Neuron (in vitro differentiated cells): ENCODE measurements around the gene MYH15.

Experiments
- H2AFZ ChIP-seq: one replicate; pipeline ENCODE4 v1.6.1; 2013; ENCODE audit warnings: low read depth, mild to moderate bottlenecking, inconsistent platforms, low read length, moderate library complexity
- H3K27me3 ChIP-seq: one replicate; pipeline ENCODE4 v1.6.1; 2013; ENCODE audit warnings: low read length; ENCODE audit not compliant: insufficient read depth
- H3K36me3 ChIP-seq: one replicate; pipeline ENCODE4 v1.6.1; 2013; ENCODE audit warnings: low read length; ENCODE audit not compliant: insufficient read depth
- H3K4me1 ChIP-seq: one replicate; pipeline ENCODE4 v1.6.1; 2013; ENCODE audit warnings: low read length; ENCODE audit not compliant: insufficient read depth
- H3K4me3 ChIP-seq: 2 replicates; pipeline ENCODE4 v1.5.1; 2013; ENCODE audit warnings: mild to moderate bottlenecking, low read length, moderate library complexity
- H3K9me3 ChIP-seq: one replicate; pipeline ENCODE4 v1.6.1; 2013; ENCODE audit warnings: low read length

Gene MYH15

DNA sequence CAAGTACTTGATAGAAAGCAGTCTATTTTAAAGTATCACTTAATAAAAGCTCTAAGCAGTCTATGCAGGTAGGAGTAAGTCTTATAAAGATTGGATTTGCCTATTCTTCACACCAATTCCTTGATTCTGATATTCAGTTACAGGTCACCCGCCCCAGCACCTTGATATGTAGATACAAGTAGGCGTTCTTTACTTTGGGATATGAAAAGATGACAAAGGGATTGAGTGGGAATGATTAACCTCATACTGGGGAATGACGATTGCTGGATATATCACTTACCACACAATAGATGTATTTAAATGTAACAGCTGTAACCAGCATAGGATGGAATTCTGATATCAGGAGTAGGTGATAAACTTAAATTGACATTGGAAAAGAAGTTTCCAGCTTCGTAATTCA is 166.9 kb downstream of the MYH15 start:
- H3K9me3 ChIP-seq, result no peaks in the 10 kb centered on the region
- no peak overlapping the region for H2AFZ ChIP-seq
- H3K4me3 ChIP-seq, result no peak overlapping the region
- no peaks in the 10 kb centered on the region for H3K27me3 ChIP-seq
- H3K4me1 ChIP-seq, result peaks cover 18% of the 10 kb centered on the region
- H3K36me3 ChIP-seq, result no peaks in the 10 kb centered on the region

DNA sequence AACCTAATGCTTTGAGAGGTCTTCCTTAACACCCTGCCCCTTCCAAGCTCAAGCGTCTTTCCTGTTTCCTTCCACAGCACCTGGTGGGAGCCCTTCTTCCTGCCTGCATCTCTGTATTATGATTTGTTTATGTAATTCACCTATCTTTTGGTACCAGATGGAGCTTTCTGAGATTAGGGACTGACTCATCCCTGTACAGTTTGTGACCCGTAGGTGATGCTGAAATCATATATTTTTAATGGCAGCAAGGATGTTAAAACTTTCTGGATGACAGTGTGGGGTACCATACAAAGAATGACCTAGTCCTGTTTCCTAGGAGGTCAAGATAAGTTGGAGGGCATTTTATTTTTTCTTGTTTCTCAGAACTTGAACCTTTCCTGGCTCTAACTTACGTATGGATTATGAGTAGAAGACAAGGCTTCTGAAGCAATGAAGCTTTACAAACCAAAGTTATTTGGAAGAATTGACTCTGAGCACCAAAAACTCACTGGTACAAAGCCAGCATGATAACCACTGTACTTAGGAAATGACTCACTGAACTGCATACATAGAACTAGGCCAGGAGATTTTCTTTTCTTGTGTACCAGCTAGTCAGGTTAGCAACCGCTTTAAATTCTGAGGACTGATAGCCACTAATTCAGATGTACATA is 167.4 kb downstream of the MYH15 start:
- no peaks in the 10 kb centered on the region for H3K27me3 ChIP-seq
- H3K4me3 ChIP-seq, result no peak overlapping the region
- no peaks in the 10 kb centered on the region for H3K9me3 ChIP-seq
- H2AFZ ChIP-seq, result no peak overlapping the region
- no peaks in the 10 kb centered on the region for H3K36me3 ChIP-seq
- peaks cover 18% of the 10 kb centered on the region for H3K4me1 ChIP-seq

DNA sequence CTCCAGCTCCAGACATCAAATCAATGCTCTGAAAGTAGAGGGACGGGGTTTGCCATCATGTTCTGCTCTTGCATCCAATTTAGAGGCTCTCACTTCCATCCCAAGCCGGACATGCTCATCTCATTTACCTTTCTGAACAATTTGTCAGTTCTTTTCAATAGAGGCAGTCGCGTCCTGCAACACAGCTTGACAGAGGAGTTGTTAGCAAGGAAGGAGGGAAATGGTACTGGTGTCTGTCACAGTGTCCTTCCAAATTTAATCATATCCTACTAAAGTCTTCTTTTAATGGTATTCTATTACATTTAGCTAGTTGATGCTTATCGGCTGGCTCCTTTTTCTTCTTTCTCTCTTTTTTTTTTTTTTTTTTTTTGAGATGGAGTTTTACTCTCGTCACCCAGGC is 168.5 kb downstream of the MYH15 start:
- Histone ChIP-seq H2AFZ (no peak overlapping the region), H3K4me3 (no peak overlapping the region), H3K9me3 (no peaks in the 10 kb centered on the region), H3K27me3 (no peaks in the 10 kb centered on the region), H3K4me1 (peaks cover 16% of the 10 kb centered on the region), H3K36me3 (no peaks in the 10 kb centered on the region)

DNA sequence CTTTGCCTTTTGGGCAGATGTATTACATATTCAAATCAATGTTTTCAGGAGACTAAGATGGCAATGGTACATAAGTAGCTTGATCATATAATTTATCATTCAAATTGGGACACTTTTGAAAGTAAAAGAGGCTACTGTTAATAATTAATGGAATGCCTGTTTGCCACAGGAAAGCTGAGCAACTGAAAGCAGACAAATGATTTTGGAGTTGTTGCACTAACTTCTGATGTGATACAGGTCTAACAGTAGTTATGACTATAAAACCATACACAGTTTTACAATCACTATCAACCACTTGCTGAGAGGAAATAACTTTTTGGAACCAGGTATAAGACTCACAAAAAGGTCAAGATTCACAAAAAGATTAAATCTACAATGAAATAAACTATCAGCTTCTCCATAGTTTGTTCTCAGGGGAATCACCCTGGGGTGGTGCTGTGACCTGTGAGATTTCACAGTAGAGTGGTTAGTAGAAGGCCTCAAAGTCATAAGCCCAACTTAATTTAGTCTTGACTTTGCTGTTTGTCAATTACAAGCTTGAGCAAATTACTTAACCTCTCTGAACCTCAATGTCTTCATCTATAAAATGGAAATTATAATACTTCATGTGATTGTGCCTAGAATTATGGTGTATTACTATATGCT is 171.4 kb downstream of the MYH15 start:
- H3K9me3 ChIP-seq, result no peaks in the 10 kb centered on the region
- H2AFZ ChIP-seq, result no peak overlapping the region
- no peaks in the 10 kb centered on the region for H3K36me3 ChIP-seq
- H3K4me3 ChIP-seq, result no peak overlapping the region
- no peaks in the 10 kb centered on the region for H3K4me1 ChIP-seq
- no peaks in the 10 kb centered on the region for H3K27me3 ChIP-seq

DNA sequence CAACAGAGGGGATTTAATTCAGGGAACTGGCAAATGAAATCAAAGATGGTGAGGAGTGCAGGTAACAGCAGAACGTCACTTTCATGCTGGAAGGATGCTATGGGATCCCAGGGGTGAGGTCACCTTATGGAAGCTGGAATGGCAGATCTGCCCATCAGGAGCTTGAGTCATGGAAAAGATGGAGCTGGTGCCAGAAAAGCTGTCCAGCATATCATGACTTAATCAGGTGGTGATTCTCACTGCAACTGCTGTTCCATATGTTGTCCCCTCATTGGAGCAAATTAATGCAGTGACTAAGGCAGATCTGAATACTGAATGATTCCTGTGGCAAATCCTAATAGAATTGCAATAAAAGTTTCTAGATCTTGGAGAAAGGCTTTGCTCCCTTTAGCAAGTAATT is 175.7 kb downstream of the MYH15 start:
- Histone ChIP-seq H3K4me1 (no peaks in the 10 kb centered on the region), H2AFZ (no peak overlapping the region), H3K27me3 (no peaks in the 10 kb centered on the region), H3K4me3 (no peak overlapping the region), H3K36me3 (no peaks in the 10 kb centered on the region), H3K9me3 (no peaks in the 10 kb centered on the region)

DNA sequence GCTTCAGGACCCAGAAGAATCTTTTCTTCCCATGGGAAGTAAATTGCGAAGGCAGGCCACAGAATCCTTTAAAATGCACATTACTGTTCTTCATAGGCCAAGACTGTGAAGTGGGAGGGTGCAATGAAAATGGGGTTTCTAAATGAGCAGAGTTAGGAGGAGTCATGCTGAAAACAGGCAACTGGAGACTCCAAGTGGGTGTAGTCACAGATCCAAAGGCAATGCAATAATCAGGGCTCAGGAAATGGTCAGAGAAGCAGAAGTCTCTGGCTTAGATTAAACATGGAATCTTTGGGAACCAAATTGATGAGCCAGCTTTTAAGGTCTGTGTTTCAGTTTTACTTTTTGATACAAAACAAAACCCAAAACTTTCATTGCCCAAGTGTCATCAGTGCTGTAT is 176.4 kb downstream of the MYH15 start:
- Histone ChIP-seq H3K9me3 (no peaks in the 10 kb centered on the region), H2AFZ (no peak overlapping the region), H3K4me1 (no peaks in the 10 kb centered on the region), H3K36me3 (no peaks in the 10 kb centered on the region), H3K27me3 (no peaks in the 10 kb centered on the region), H3K4me3 (no peak overlapping the region)

DNA sequence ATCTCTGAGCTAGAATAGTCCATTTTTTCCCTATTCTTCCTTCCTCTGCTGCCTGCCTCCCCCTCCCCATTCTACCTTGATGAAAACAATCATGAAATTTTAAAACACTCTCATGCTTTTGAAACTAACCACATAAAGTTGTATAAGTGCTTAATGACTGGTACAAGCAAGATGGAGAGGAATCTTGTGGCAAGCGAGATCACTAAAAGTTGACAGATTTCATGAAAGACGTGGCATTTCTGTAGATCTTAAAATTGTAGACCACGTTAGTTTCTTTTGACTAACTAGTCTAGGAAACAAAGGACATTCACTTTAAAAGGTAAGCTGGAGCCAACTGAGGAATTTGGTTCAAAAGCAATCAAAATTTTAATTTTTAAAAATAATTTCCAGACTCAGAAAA is 178.6 kb downstream of the MYH15 start:
- Histone ChIP-seq H3K27me3 (no peaks in the 10 kb centered on the region), H2AFZ (no peak overlapping the region), H3K9me3 (no peaks in the 10 kb centered on the region), H3K4me3 (no peak overlapping the region), H3K4me1 (no peaks in the 10 kb centered on the region), H3K36me3 (no peaks in the 10 kb centered on the region)
